MCF 10A (cell line): ENCODE data around the gene ADAMTS5. TPM values are rescaled to one million over a fixed set of nuclear protein-coding genes. Genes with fewer than 3 reads are reported as not detected.
A peak's percentile ranks its signal among the peaks of the same experiment; 100 is the strongest.

Experiments used
- BruUV-seq: library from RNA; stranded (reverse); fragments of 400-500 nt; replicated peaks from 2 replicates; lab custom pipeline; 2021; lab: Mats Ljungman, UMichigan
- CTCF ChIA-PET: fragments of 300-600 bp; sonication (Branson Sonifier 250); formaldehyde crosslinking; extraction: SDS; loops from one replicate; lab custom pipeline; 2021; ENCODE audit warnings: antibody characterized with exemption, inconsistent platforms; lab: Yijun Ruan, JAX
- POLR2A ChIA-PET: fragments of 300-600, 350-650 bp; sonication (Branson Sonifier 250); formaldehyde crosslinking; extraction: SDS; loops from one replicate; lab custom pipeline; 2020; ENCODE audit warnings: antibody characterized with exemption, inconsistent platforms; lab: Yijun Ruan, JAX
- DNase-seq: peaks from one replicate; pipeline ENCODE4 v3.0.0-alpha.2; 2018; ENCODE audit not compliant: unreplicated experiment
- H3K27ac Mint-ChIP-seq: one replicate; pipeline ENCODE4 v1.8.0; 2022; ENCODE audit warnings: mild to moderate bottlenecking, low read depth, mixed read lengths; ENCODE audit not compliant: unreplicated experiment
- H3K27me3 Mint-ChIP-seq: one replicate; pipeline ENCODE4 v1.8.0; 2022; ENCODE audit warnings: mixed read lengths; ENCODE audit not compliant: insufficient read depth, unreplicated experiment
- H3K36me3 Mint-ChIP-seq: one replicate; pipeline ENCODE4 v1.8.0; 2022; ENCODE audit warnings: mild to moderate bottlenecking, moderate library complexity, mixed read lengths; ENCODE audit not compliant: insufficient read depth, unreplicated experiment
- H3K4me1 Mint-ChIP-seq: one replicate; pipeline ENCODE4 v1.8.0; 2022; ENCODE audit warnings: mixed read lengths; ENCODE audit not compliant: insufficient read depth, unreplicated experiment
- H3K4me3 Mint-ChIP-seq: one replicate; pipeline ENCODE4 v1.8.0; 2022; ENCODE audit warnings: mild to moderate bottlenecking, moderate library complexity, mixed read lengths; ENCODE audit not compliant: unreplicated experiment
- H3K9me3 Mint-ChIP-seq: one replicate; pipeline ENCODE4 v1.8.0; 2022; ENCODE audit warnings: mixed read lengths; ENCODE audit not compliant: unreplicated experiment
- intact Hi-C: fragments of 100-400 bp; cut with micrococcal nuclease; formaldehyde crosslinking; loops from 2 replicates; pipeline ENCODE4 v1.14.1; 2022
- total RNA-seq: library from RNA; stranded (reverse); gene quantifications from 2 replicates; pipeline ENCODE4 v1.2.3, GENCODE V29; 2022
- TF ChIP-seq, protein P1 (sequence below): fragments of 200-600 bp; IDR thresholded peaks from one replicate; pipeline ENCODE4 v1.8.0; 2022; ENCODE audit warnings: antibody characterized with exemption, mild to moderate bottlenecking; ENCODE audit not compliant: unreplicated experiment

Gene ADAMTS5
- total RNA-seq, 1 experiment from 2014 or later: not detected

DNA sequence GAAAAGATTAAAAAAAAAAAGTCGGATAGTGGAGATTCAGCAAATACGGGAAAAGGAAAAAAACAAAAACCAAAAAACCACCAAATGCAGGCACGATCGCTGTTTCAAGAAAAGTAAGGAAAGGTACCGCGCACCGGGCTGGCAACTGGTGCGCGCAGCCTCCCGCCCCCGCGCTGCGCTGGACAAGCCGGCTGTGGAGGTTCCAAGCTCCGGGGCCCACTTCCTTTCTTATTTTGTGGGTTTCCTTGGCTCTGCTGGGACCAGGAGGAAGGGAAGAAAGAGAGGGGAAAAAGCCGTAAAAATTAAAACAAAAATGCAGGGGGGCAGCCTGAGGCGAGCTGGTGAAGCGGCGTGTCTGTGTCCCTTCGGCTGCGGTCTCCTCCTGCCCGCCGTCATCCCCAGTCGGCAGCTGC is 233 bp downstream of the ADAMTS5 start:
- intact Hi-C loops: loop anchor here (10.0 kb wide), 1 partner anchor 738 kb away; no protein-coding TSS in a partner anchor
- peaks cover 10% of the 10 kb centered on the region for H3K4me1 Mint-ChIP-seq
- H3K27me3 Mint-ChIP-seq: no peaks in the 10 kb centered on the region
- BruUV-seq: no TSS peak
- H3K27ac Mint-ChIP-seq: no peak overlapping the region
- H3K36me3 Mint-ChIP-seq: no peaks in the 10 kb centered on the region
- no peak for DNase-seq
- peak overlapping the region; percentile 92 for H3K4me3 Mint-ChIP-seq
- ChIA-PET CTCF (interaction anchor here (0.7 kb wide), 1 partner anchor 628 kb away, joined by 3 read pairs; no protein-coding TSS in a partner anchor), POLR2A (interaction anchor here (0.6 kb wide), 1 partner anchor 83 kb away, joined by 3 read pairs; no protein-coding TSS in a partner anchor)
- no peaks in the 10 kb centered on the region for H3K9me3 Mint-ChIP-seq
- TF ChIP-seq, protein P1, sequence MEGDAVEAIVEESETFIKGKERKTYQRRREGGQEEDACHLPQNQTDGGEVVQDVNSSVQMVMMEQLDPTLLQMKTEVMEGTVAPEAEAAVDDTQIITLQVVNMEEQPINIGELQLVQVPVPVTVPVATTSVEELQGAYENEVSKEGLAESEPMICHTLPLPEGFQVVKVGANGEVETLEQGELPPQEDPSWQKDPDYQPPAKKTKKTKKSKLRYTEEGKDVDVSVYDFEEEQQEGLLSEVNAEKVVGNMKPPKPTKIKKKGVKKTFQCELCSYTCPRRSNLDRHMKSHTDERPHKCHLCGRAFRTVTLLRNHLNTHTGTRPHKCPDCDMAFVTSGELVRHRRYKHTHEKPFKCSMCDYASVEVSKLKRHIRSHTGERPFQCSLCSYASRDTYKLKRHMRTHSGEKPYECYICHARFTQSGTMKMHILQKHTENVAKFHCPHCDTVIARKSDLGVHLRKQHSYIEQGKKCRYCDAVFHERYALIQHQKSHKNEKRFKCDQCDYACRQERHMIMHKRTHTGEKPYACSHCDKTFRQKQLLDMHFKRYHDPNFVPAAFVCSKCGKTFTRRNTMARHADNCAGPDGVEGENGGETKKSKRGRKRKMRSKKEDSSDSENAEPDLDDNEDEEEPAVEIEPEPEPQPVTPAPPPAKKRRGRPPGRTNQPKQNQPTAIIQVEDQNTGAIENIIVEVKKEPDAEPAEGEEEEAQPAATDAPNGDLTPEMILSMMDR: no peak

DNA sequence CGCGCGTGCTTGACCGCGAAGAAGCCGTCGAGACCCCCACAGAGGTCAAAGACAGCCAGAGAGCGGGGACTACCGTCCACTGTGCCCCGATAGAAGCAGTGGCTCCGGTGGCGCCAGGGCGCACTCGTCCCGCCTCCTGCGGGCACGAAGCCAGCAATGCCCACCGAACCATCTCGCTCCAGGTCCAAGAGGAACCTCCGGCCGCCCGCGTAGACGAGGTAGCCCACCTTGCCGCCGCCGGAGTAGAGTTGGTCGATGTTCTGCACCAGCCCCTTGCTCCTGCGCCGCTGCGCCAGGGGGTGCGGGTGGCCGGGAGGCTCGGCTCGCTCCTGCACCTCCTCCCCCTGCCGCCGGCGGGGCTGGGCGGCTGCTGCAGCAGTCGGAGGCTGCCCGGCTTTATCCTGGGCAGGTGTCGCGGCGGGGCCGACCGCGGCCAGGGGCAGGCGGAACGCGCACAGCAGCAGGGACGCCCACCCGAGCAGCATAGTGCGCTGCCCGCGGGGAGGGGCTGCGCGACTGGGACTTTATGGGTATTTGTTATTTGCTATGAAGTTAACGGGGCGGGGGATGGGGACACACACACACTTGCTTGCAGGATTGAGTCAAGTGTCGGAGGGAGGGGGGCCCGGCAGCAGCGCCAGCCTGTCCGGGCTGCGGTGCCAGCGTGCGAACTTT is 844 bp downstream of the ADAMTS5 start:
- H3K9me3 Mint-ChIP-seq: no peaks in the 10 kb centered on the region
- ChIA-PET CTCF (interaction anchor here (0.7 kb wide), 1 partner anchor 629 kb away, joined by 3 read pairs; no protein-coding TSS in a partner anchor), POLR2A (interaction anchor here (0.6 to 0.7 kb wide), 2 partner anchors 83 to 523 kb away, joined by 3 read pairs; no protein-coding TSS in a partner anchor)
- no peaks in the 10 kb centered on the region for H3K27me3 Mint-ChIP-seq
- H3K4me1 Mint-ChIP-seq: peaks cover 10% of the 10 kb centered on the region
- no TSS peak for BruUV-seq
- intact Hi-C loops: loop anchor here (10.0 kb wide), 1 partner anchor 739 kb away; no protein-coding TSS in a partner anchor
- peak overlapping the region; percentile 92 for H3K4me3 Mint-ChIP-seq
- TF ChIP-seq, protein P1: no peak
- H3K36me3 Mint-ChIP-seq: no peaks in the 10 kb centered on the region
- no peak for DNase-seq
- H3K27ac Mint-ChIP-seq: no peak overlapping the region

DNA sequence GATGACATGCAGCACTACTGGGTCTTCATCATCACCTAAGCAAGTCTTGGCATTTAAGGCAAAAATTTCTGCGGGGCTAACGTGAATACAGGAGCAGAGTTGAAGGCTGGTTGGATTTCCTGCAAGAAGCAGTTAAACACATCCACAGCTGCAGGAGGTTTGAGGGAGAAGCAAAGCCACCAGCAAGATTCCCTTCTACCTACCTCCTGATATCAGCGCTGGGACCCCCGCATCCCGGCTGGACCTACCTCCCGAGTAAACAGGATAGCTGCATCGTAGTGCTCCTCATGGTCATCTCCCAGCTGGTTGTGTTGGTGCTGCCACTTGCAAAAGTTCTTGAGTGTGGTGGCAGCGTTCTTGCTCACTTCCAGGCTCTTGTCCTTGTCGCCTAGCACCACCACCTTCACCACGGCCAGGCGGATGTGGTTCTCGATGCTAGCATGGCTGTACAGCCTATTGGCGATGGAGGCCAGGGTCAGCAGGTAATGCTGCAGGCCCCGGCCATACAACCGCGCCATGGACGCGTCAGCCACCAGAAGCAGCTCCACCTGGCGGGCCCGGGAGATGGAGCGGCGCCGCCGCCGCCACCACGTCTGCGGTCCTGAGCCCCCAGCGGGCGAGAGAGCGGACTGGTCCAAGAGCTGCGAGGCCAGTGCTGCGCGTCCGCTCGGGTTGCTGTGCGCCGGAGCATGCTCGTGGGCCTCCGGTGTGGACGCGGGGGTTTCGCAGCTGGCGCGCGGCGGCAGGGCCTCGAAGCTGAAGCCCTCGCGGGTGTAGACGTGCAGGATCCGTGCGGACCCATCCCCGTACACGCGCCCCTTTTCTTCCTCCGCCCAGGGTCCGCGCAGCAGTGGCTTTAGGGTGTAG is 1.6 kb downstream of the ADAMTS5 start:
- Mint-ChIP-seq H3K9me3 (no peaks in the 10 kb centered on the region), H3K4me1 (peaks cover 10% of the 10 kb centered on the region), H3K27me3 (no peaks in the 10 kb centered on the region), H3K27ac (no peak overlapping the region), H3K4me3 (no peak overlapping the region), H3K36me3 (no peaks in the 10 kb centered on the region)
- no TSS peak for BruUV-seq
- intact Hi-C loops: loop anchor here (10.0 kb wide), 1 partner anchor 740 kb away; no protein-coding TSS in a partner anchor
- TF ChIP-seq, protein P1: no peak
- no peak for DNase-seq
- ChIA-PET CTCF (no interaction called here), POLR2A (interaction anchor here (0.7 kb wide), 1 partner anchor 524 kb away, joined by 3 read pairs; no protein-coding TSS in a partner anchor)
